AG09309 (cell line): Measurements from ENCODE around the gene SPESP1.

Experiments used
- DNase-seq: peaks from one replicate; pipeline ENCODE4 v3.0.0-alpha.2; 2010; ENCODE audit warnings: low read depth
- H3K4me3 ChIP-seq: 2 replicates; pipeline ENCODE4 v1.5.1; 2011; ENCODE audit warnings: mild to moderate bottlenecking, low read depth, low read length, moderate library complexity; ENCODE audit not compliant: control insufficient read depth
- TF ChIP-seq, protein P1 (sequence below): IDR thresholded peaks from 2 replicates; pipeline ENCODE4 v1.5.1; 2011; ENCODE audit warnings: mild to moderate bottlenecking, low read depth, low read length, inconsistent platforms; ENCODE audit not compliant: insufficient read depth, control insufficient read depth; ENCODE audit errors: missing control alignments

Gene SPESP1

DNA sequence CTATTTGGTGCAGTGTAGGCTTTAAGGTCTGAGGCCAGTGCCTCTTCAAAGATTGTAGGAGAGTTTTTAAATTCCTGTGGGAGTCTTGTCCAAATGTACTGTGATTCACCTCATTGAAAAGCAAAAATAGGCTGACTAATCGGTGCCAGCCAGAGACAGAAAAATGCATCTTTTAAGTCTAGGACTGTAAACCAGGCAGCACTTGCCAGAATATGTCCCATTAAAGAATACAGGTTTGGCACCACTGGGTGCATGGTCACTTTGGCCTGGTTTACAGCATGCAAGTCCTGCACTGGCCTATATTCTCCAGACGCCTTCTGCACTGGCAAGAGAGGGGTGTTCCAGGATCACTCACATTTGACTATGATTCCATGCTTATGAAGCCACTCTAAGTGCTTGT is 63.8 kb downstream of the SPESP1 start:
- no peak overlapping the region for H3K4me3 ChIP-seq
- peak; percentile 38 for DNase-seq
- TF ChIP-seq, protein P1, sequence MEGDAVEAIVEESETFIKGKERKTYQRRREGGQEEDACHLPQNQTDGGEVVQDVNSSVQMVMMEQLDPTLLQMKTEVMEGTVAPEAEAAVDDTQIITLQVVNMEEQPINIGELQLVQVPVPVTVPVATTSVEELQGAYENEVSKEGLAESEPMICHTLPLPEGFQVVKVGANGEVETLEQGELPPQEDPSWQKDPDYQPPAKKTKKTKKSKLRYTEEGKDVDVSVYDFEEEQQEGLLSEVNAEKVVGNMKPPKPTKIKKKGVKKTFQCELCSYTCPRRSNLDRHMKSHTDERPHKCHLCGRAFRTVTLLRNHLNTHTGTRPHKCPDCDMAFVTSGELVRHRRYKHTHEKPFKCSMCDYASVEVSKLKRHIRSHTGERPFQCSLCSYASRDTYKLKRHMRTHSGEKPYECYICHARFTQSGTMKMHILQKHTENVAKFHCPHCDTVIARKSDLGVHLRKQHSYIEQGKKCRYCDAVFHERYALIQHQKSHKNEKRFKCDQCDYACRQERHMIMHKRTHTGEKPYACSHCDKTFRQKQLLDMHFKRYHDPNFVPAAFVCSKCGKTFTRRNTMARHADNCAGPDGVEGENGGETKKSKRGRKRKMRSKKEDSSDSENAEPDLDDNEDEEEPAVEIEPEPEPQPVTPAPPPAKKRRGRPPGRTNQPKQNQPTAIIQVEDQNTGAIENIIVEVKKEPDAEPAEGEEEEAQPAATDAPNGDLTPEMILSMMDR, result no peak

DNA sequence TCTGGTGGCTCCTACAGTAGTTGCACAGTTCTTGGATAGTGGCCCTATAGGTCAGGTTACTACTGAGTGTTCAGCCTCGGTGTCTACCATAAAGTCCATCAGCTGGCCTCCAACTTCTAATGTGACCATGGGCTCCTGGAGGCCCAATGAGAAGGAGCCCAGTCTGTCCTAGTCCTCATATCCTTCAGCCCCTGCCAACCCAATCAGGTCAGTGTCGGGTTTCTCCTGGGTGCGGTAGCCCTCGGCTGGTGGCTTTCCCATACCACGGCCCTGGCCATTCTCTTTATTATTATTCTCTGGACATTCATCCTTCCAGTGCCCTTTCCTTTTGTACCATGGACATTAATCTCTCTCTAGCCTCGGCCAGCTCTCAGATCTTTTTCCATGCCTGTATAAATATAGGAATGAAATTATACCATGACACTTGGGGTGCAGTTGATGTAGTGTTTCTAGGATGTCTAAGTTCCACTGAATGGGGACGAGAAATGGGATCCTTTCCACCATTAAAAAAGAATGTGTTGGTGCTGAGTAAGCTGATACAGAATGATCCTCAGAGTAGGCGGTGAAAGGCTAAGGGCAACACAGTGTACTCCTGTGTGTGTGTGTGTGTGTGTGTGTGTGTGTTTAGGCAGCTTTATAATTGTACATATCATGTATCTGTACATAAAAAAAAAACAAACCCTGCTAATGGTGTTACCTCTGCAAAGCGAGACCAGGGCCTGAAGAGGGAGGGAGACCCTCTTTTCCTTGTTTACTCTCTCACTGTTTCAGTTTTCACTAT is 64.8 kb downstream of the SPESP1 start:
- no peak for DNase-seq
- TF ChIP-seq, protein P1, result no peak
- no peak overlapping the region for H3K4me3 ChIP-seq
